Testis (tissue), 5 donors: ENCODE measurements around the gene NCAM2. TPM values are rescaled to one million over a fixed set of nuclear protein-coding genes. Genes with fewer than 3 reads are reported as not detected.
A peak's percentile ranks its signal among the peaks of the same experiment; 100 is the strongest.

Experiments
- DNase-seq: peaks from one replicate; pipeline ENCODE4 v3.0.0-alpha.2; 2019
- H3K27ac ChIP-seq, 2 donors: fragments of 200-600 bp; sonication (generic); one replicate each; pipeline ENCODE4 v1.5.1; 2019
- H3K27me3 ChIP-seq: fragments of 200-600 bp; sonication (generic); one replicate; pipeline ENCODE4 v1.5.1; 2019
- H3K36me3 ChIP-seq: fragments of 200-600 bp; sonication (generic); one replicate; pipeline ENCODE4 v1.5.1; 2017; ENCODE audit warnings: low read depth; ENCODE audit errors: missing control alignments
- H3K4me1 ChIP-seq: fragments of 200-600 bp; sonication (generic); one replicate; pipeline ENCODE4 v1.5.1; 2019
- H3K4me3 ChIP-seq, 2 donors: fragments of 200-600 bp; sonication (generic); one replicate each; pipeline ENCODE4 v1.5.1; 2017 to 2019
- H3K9me3 ChIP-seq: fragments of 200-600 bp; sonication (generic); one replicate; pipeline ENCODE4 v1.5.1; 2017
- CTCF ChIP-seq, 3 experiments: fragments of 450-650 bp in 2 of 3; fragments of 200-600 bp in 1 of 3; sonication (generic) in 1 of 3; IDR thresholded peaks; one replicate each; pipeline ENCODE4 v1.5.1; 2016 to 2019; ENCODE audit warnings: antibody characterized with exemption in 3 of 3, mild to moderate bottlenecking in 2 of 3, moderate library complexity in 1 of 3
- POLR2A ChIP-seq: fragments of 450-650 bp; IDR thresholded peaks from one replicate; pipeline ENCODE4 v1.6.1; 2017; ENCODE audit warnings: antibody characterized with exemption, mild to moderate bottlenecking, moderate library complexity
- WGBS, 2 donors: methylation state at CpG; one replicate each; pipeline ENCODE4 v1.1.5; 2018; 5-methylcytosine and 5-hydroxymethylcytosine counted together
- intact Hi-C: fragments of 100-400 bp; cut with DNase I; formaldehyde crosslinking; loops from one replicate; pipeline ENCODE4 v1.15.1; 2023; ENCODE audit warnings: low total_unique reads
- long read RNA-seq, 2 donors: transcript quantifications; one replicate each; lab custom pipeline, GENCODE V29; 2026
- polyA plus RNA-seq: library from polyadenylated mRNA; stranded (reverse); fragments of 350-450 nt; fragmentation: Illumina TruSeq; extraction: RNeasy Lipid Tissue Mini Kit (QIAGEN cat#74804); gene quantifications from one replicate; pipeline ENCODE4 v1.2.3, GENCODE V29; 2014; ENCODE audit warnings: low read depth, low replicate concordance; ENCODE audit not compliant: insufficient read depth
- total RNA-seq, 2 donors: library from RNA; depleted of rRNA; stranded (reverse); fragments of >200 nt; gene quantifications; one replicate each; pipeline ENCODE4 v1.2.3, GENCODE V29; 2016

NCAM2 gene
- 10 to 100 TPM; 22.4 to 26.1 TPM for total RNA-seq
- 26.9 TPM for polyA plus RNA-seq
- long read RNA-seq, donor 1, full-length matches to known transcripts, result 1 of 1 reads
- long read RNA-seq, donor 1, partial matches to known transcripts, result 0 of 1 reads
- long read RNA-seq, donor 1, other reads (novel, unspliced or antisense), result 0 of 1 reads
- long read RNA-seq, donor 2, full-length matches to known transcripts, result 1 of 1 reads
- long read RNA-seq, donor 2, partial matches to known transcripts, result 0 of 1 reads
- long read RNA-seq, donor 2, other reads (novel, unspliced or antisense), result 0 of 1 reads

- Histone ChIP-seq H3K27ac (peak within 1 kb of the TSS in 1 of 2 donors; percentile 46), H3K4me3 (peak within 1 kb of the TSS; percentile 50 to 72), H3K27me3 (no peaks in the 10 kb centered on the region), H3K9me3 (no peaks in the 10 kb centered on the region), H3K4me1 (peaks cover 6% of the 10 kb centered on the region), H3K36me3 (no peaks in the 10 kb centered on the region)
- intact Hi-C loops, result no loop called here
- 0 to 1% methylated on average over 7 to 65 of the region's 86 CpGs for WGBS, 2 donors
- peak; percentile 81 for DNase-seq
- TF ChIP-seq CTCF (IDR thresholded peaks at IDR 0.05) (no peak), POLR2A (no peak)
These were observed at the start of gene NCAM2 for GRCh38 chr21:20997636-20998455. NCAM2 (plus strand) TSS chr21:20998409.

GRCh38 chr21:20949884-20950283, 48.3 kb upstream of the NCAM2 start:
- Histone ChIP-seq H3K27me3 (no peaks in the 10 kb centered on the region), H3K4me3 (no peak overlapping the region), H3K36me3 (no peaks in the 10 kb centered on the region), H3K4me1 (no peaks in the 10 kb centered on the region), H3K27ac (no peak overlapping the region), H3K9me3 (no peaks in the 10 kb centered on the region)
- intact Hi-C loops, result no loop called here
- WGBS, 2 donors, result 63 to 64% methylated on average over 4 of the region's 4 CpGs
- no peak for DNase-seq
- no peak for TF ChIP-seq CTCF (IDR thresholded peaks at IDR 0.05)
- TF ChIP-seq POLR2A, result no peak

- Histone ChIP-seq H3K4me3 (no peak overlapping the region), H3K36me3 (no peaks in the 10 kb centered on the region), H3K4me1 (no peaks in the 10 kb centered on the region), H3K27ac (no peak overlapping the region), H3K9me3 (no peaks in the 10 kb centered on the region), H3K27me3 (no peaks in the 10 kb centered on the region)
- WGBS, 2 donors, result 64 to 82% methylated on average over 1 of the region's 1 CpG
- no peak for DNase-seq
- intact Hi-C loops, result no loop called here
- no peak for TF ChIP-seq CTCF (IDR thresholded peaks at IDR 0.05)
- no peak for TF ChIP-seq POLR2A
These were observed 32.4 kb upstream of the NCAM2 start for GRCh38 chr21:20965816-20966215.

GRCh38 chr21:20968391-20968790, 29.8 kb upstream of the NCAM2 start:
- DNase-seq, result no peak

More at GRCh38 chr21:20968391-20968790, 29.8 kb upstream of the NCAM2 start:
- H3K27me3 ChIP-seq, result no peaks in the 10 kb centered on the region
- 71 to 75% methylated on average over 4 of the region's 4 CpGs for whole genome bisulfite sequencing, 2 donors
- H3K4me3 ChIP-seq, result no peak overlapping the region
- H3K9me3 ChIP-seq, result no peaks in the 10 kb centered on the region
- TF ChIP-seq POLR2A (no peak), CTCF (IDR thresholded peaks at IDR 0.05) (no peak)
- no peaks in the 10 kb centered on the region for H3K36me3 ChIP-seq
- no peak overlapping the region for H3K27ac ChIP-seq
- intact Hi-C loops, result no loop called here
- no peaks in the 10 kb centered on the region for H3K4me1 ChIP-seq
